SU-DHL-6 (cell line): ENCODE results near the gene ZNF473.
"Not testable (repeated sequence)": the region's sequence is repeated elsewhere in the genome, so short reads cannot be mapped to it uniquely, and the experiment has no call there.

ENCODE experiments used
- EZH2phosphoT487 ChIP-seq: fragments of 200-600 bp; sonication (generic), shearing (Covaris generic); conservative IDR thresholded peaks from 2 replicates; pipeline ENCODE4 v1.6.1; 2018; ENCODE audit warnings: mild to moderate bottlenecking, antibody characterized with exemption, low read length, moderate library complexity, mixed read lengths
- TF ChIP-seq, protein P1 (sequence below): fragments of 200-600 bp; sonication (generic); IDR thresholded peaks from one replicate; pipeline ENCODE4 v1.5.1; 2017; ENCODE audit warnings: antibody characterized with exemption, mild to moderate bottlenecking, low read length, moderate library complexity; ENCODE audit not compliant: insufficient read depth, poor library complexity, severe bottlenecking

DNA sequence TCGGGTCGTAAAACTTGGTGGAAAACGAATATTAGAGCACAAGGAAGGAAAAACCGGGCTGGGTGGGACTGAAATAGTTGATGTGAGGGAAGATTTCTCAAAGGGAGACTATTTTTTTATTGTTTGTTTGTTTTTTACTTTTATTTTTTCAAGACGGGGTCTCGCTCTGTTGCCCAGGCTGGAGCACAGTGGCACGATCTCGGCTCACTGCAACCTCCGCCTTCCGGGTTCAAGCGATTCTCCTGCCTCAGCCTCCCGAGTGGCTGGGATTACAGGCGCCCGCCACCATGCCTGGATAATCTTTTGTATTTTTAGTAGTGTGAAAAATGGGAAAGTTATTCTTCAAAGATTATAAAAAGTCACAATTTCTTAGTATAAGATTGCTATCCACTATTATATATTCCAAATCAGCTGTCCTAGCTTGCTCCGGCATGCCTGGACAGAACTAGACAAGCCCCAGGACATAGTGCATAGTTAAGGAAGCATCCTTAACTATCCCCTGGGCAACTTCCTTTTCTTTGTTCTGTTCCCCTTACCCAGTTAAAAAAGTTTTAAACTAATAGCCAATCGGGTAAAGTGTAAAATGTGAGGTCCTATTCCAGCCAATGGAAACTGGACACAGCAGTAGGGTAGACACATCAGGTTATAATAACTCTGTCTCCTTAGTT lies 25.6 kb downstream of the ZNF473 start:
- TF ChIP-seq, protein P1, sequence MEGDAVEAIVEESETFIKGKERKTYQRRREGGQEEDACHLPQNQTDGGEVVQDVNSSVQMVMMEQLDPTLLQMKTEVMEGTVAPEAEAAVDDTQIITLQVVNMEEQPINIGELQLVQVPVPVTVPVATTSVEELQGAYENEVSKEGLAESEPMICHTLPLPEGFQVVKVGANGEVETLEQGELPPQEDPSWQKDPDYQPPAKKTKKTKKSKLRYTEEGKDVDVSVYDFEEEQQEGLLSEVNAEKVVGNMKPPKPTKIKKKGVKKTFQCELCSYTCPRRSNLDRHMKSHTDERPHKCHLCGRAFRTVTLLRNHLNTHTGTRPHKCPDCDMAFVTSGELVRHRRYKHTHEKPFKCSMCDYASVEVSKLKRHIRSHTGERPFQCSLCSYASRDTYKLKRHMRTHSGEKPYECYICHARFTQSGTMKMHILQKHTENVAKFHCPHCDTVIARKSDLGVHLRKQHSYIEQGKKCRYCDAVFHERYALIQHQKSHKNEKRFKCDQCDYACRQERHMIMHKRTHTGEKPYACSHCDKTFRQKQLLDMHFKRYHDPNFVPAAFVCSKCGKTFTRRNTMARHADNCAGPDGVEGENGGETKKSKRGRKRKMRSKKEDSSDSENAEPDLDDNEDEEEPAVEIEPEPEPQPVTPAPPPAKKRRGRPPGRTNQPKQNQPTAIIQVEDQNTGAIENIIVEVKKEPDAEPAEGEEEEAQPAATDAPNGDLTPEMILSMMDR, result not testable (repeated sequence)
- TF ChIP-seq EZH2phosphoT487, result not testable (repeated sequence)
